ENCODE data around the gene KIF13A. TPM values are rescaled to one million over a fixed set of nuclear protein-coding genes. Genes with fewer than 3 reads are reported as not detected.

Gene KIF13A
- total RNA-seq, 4 donors from 2014 or later = 39.6 to 51.6 (median 43.2) TPM

- TF ChIP-seq CTCF (IDR thresholded peaks at IDR 0.05) = no peak
- TF ChIP-seq POLR2A (IDR thresholded peaks at IDR 0.05) = no peak
- Histone ChIP-seq H3K4me1 (peaks cover 0 to 11% (median 1%) of the 10 kb centered on the region in 4 donors), H3K27ac (no peak overlapping the region)
Observed at GRCh38 chr6:17971128-17972073, 16.0 kb downstream of the KIF13A start.

GRCh38 chr6:17968876-17969275, 18.6 kb downstream of the KIF13A start:
- no peak for DNase-seq
- TF ChIP-seq CTCF (IDR thresholded peaks at IDR 0.05) (no peak), POLR2A (IDR thresholded peaks at IDR 0.05) (no peak)
- no peak overlapping the region for H3K27ac ChIP-seq
- H3K4me1 ChIP-seq = peaks cover 0 to 19% (median 1%) of the 10 kb centered on the region in 4 donors
- H3K9me3 ChIP-seq = no peaks in the 10 kb centered on the region
- no peak overlapping the region for H3K4me3 ChIP-seq
- no peaks in the 10 kb centered on the region for H3K36me3 ChIP-seq
- H3K27me3 ChIP-seq = no peaks in the 10 kb centered on the region

More at GRCh38 chr6:17971128-17972073, 16.0 kb downstream of the KIF13A start:
- Histone ChIP-seq H3K36me3 (no peaks in the 10 kb centered on the region), H3K27me3 (no peaks in the 10 kb centered on the region), H3K4me3 (no peak overlapping the region), H3K9me3 (no peaks in the 10 kb centered on the region)
- DNase-seq = no peak

GRCh38 chr6:17967668-17968518, 19.5 kb downstream of the KIF13A start:
- no peak for DNase-seq
- H3K27me3 ChIP-seq = no peaks in the 10 kb centered on the region
- TF ChIP-seq POLR2A (IDR thresholded peaks at IDR 0.05) = no peak
- TF ChIP-seq CTCF (IDR thresholded peaks at IDR 0.05) = no peak
- peaks cover 0 to 11% (median under 1%) of the 10 kb centered on the region in 4 donors for H3K4me1 ChIP-seq
- no peaks in the 10 kb centered on the region for H3K9me3 ChIP-seq
- H3K36me3 ChIP-seq = no peaks in the 10 kb centered on the region
- no peak overlapping the region for H3K27ac ChIP-seq
- H3K4me3 ChIP-seq = no peak overlapping the region

GRCh38 chr6:17966451-17966850, 21.0 kb downstream of the KIF13A start:
- Histone ChIP-seq H3K36me3 (no peaks in the 10 kb centered on the region), H3K4me1 (peaks cover 0 to 18% (median 0%) of the 10 kb centered on the region in 4 donors), H3K9me3 (no peaks in the 10 kb centered on the region), H3K27ac (no peak overlapping the region), H3K27me3 (no peaks in the 10 kb centered on the region), H3K4me3 (no peak overlapping the region)
- DNase-seq = no peak
- no peak for TF ChIP-seq POLR2A (IDR thresholded peaks at IDR 0.05)
- no peak for TF ChIP-seq CTCF (IDR thresholded peaks at IDR 0.05)

- Histone ChIP-seq H3K27me3 (no peaks in the 10 kb centered on the region), H3K36me3 (no peaks in the 10 kb centered on the region), H3K27ac (peak overlapping the region in 1 of 4 donors; percentile 67), H3K9me3 (no peaks in the 10 kb centered on the region), H3K4me3 (no peak overlapping the region), H3K4me1 (peaks cover 0 to 16% (median 0%) of the 10 kb centered on the region in 4 donors)
- no peak for DNase-seq
- TF ChIP-seq CTCF (IDR thresholded peaks at IDR 0.05) (no peak), POLR2A (IDR thresholded peaks at IDR 0.05) (no peak)
Observed at GRCh38 chr6:17965397-17965796, 22.0 kb downstream of the KIF13A start.

Data from Peyer's patch (tissue), 4 donors.